H1 (cell line): Measurements from ENCODE around the gene FASTK. TPM values are rescaled to one million over a fixed set of nuclear protein-coding genes. Genes with fewer than 3 reads are reported as not detected.

ENCODE experiments used
- CTCF ChIA-PET: fragments of 300-600 bp; sonication (Branson Sonifier 250); formaldehyde crosslinking; loops from one replicate; lab custom pipeline; 2021; ENCODE audit not compliant: partially characterized antibody; lab: Charles Lee
- POLR2A ChIA-PET: fragments of 300-600 bp; sonication (Branson Sonifier 250); formaldehyde crosslinking; loops from one replicate; lab custom pipeline; 2021; ENCODE audit warnings: inconsistent platforms; ENCODE audit not compliant: partially characterized antibody; lab: Charles Lee
- DNase-seq, 2 experiments: peaks; one replicate each; pipeline versions ENCODE4 v3.0.0 to v3.0.0-alpha.2; 2010 to 2022; ENCODE audit warnings: low spot score in 2 of 2, low read depth in 1 of 2, mixed read lengths in 1 of 2
- FAIRE-seq: peaks from 2 replicates; lab custom pipeline; 2011; peaks lifted over from hg19 to GRCh38; lab: Jason Lieb, UNC
- H2AFZ ChIP-seq: 2 replicates; pipeline ENCODE4 v1.8.1; 2012; ENCODE audit warnings: low read length, inconsistent platforms
- H2AK5ac ChIP-seq: 2 replicates; pipeline ENCODE4 v1.6.1; 2013; ENCODE audit warnings: low read depth, low read length
- H2BK120ac ChIP-seq: replicated peaks from 2 replicates; pipeline ENCODE3; 2013; ENCODE audit warnings: low read depth, low read length, inconsistent platforms
- H2BK12ac ChIP-seq: 2 replicates; pipeline ENCODE4 v1.6.1; 2013; ENCODE audit warnings: low read depth, low read length
- H2BK15ac ChIP-seq: 2 replicates; pipeline ENCODE4 v1.6.1; 2013; ENCODE audit warnings: low read length
- H2BK20ac ChIP-seq: 2 replicates; pipeline ENCODE4 v1.6.1; 2013; ENCODE audit warnings: low read length
- H2BK5ac ChIP-seq: 2 replicates; pipeline ENCODE4 v1.6.1; 2013; ENCODE audit warnings: low read depth, low read length
- H3K14ac ChIP-seq: 2 replicates; pipeline ENCODE4 v1.6.1; 2013; ENCODE audit warnings: inconsistent platforms; ENCODE audit not compliant: insufficient read length
- H3K18ac ChIP-seq: 2 replicates; pipeline ENCODE4 v1.6.1; 2013; ENCODE audit warnings: low read length; ENCODE audit errors: extremely low read depth
- H3K23ac ChIP-seq: 2 replicates; pipeline ENCODE4 v1.6.1; 2013; ENCODE audit warnings: inconsistent platforms; ENCODE audit not compliant: insufficient read length
- H3K23me2 ChIP-seq: 2 replicates; pipeline ENCODE4 v1.6.1; 2013; ENCODE audit warnings: low read depth, low read length
- H3K27ac ChIP-seq: 2 replicates; pipeline ENCODE4 v1.6.1; 2011; ENCODE audit warnings: low read depth, low read length, inconsistent platforms
- H3K27me3 ChIP-seq, 4 experiments: replicated peaks in 1 of 4; 1 replicate in 1 of 4; 2 replicates in 3 of 4; pipeline versions ENCODE4 v1.6.1 to v1.8.1; 2011 to 2013; ENCODE audit warnings: low read length in 3 of 4, mild to moderate bottlenecking in 3 of 4, inconsistent platforms in 2 of 4, mixed read lengths in 2 of 4, moderate library complexity in 1 of 4; ENCODE audit not compliant: control insufficient read depth in 3 of 4, insufficient read depth in 3 of 4; ENCODE audit errors: extremely low read depth in 1 of 4
- H3K36me3 ChIP-seq, 4 experiments: 2 replicates each; pipeline versions ENCODE4 v1.6.1 to v1.8.1; 2011 to 2013; ENCODE audit warnings: mild to moderate bottlenecking in 4 of 4, low read length in 3 of 4, moderate library complexity in 2 of 4, control low read depth in 1 of 4, inconsistent platforms in 1 of 4; ENCODE audit not compliant: insufficient read depth in 4 of 4, control insufficient read depth in 2 of 4
- H3K4ac ChIP-seq: replicated peaks from 2 replicates; pipeline ENCODE3; 2013; ENCODE audit warnings: low read length, low read depth, mixed read lengths, inconsistent platforms; ENCODE audit not compliant: insufficient read length
- H3K4me1 ChIP-seq, 4 experiments: replicated peaks in 1 of 4; 1 replicate in 1 of 4; 2 replicates in 3 of 4; pipeline versions ENCODE4 v1.6.1 to v1.8.1; 2011 to 2013; ENCODE audit warnings: low read length in 3 of 4, inconsistent platforms in 2 of 4, mixed read lengths in 1 of 4; ENCODE audit not compliant: insufficient read depth in 4 of 4, control insufficient read depth in 3 of 4
- H3K4me2 ChIP-seq, 2 experiments: 2 replicates each; pipeline versions ENCODE4 v1.6.1 to v1.8.1; 2011 to 2013; ENCODE audit warnings: low read depth in 2 of 2, low read length in 2 of 2, control low read depth in 1 of 2, inconsistent platforms in 1 of 2, mild to moderate bottlenecking in 1 of 2; ENCODE audit not compliant: insufficient read depth in 1 of 2
- H3K4me3 ChIP-seq, 4 experiments: fragments of 200-600, 300-600 bp in 1 of 4; sonication (generic), shearing (Covaris generic), sonication (Bioruptor Twin) in 1 of 4; 2 replicates each; pipeline versions ENCODE4 v1.5.1 to v1.8.1; 2011 to 2016; ENCODE audit warnings: low read length in 4 of 4, low read depth in 3 of 4, control low read depth in 2 of 4, inconsistent platforms in 2 of 4, mild to moderate bottlenecking in 2 of 4, mixed read lengths in 1 of 4, moderate library complexity in 1 of 4; ENCODE audit not compliant: insufficient read depth in 2 of 4; ENCODE audit errors: extremely low read depth in 1 of 4
- H3K56ac ChIP-seq: replicated peaks from 2 replicates; pipeline ENCODE3; 2013; ENCODE audit warnings: low read depth, mild to moderate bottlenecking, mixed read lengths, low read length, inconsistent platforms; ENCODE audit not compliant: insufficient read length
- H3K79me1 ChIP-seq: 2 replicates; pipeline ENCODE4 v1.6.1; 2013; ENCODE audit warnings: low read depth, low read length, control low read depth
- H3K79me2 ChIP-seq, 2 experiments: 2 replicates each; pipeline versions ENCODE4 v1.6.1 to v1.8.1; 2012 to 2013; ENCODE audit warnings: low read length in 2 of 2, mild to moderate bottlenecking in 2 of 2, inconsistent platforms in 1 of 2; ENCODE audit not compliant: insufficient read depth in 2 of 2, control insufficient read depth in 1 of 2
- H3K9ac ChIP-seq, 4 experiments: replicated peaks in 1 of 4; 1 replicate in 1 of 4; 2 replicates in 3 of 4; pipeline versions ENCODE4 v1.6.1 to v1.8.1; 2011 to 2013; ENCODE audit warnings: low read depth in 3 of 4, low read length in 3 of 4, control low read depth in 2 of 4, mild to moderate bottlenecking in 2 of 4, moderate library complexity in 2 of 4, inconsistent platforms in 1 of 4; ENCODE audit errors: extremely low read depth in 1 of 4
- H3K9me3 ChIP-seq, 2 experiments: 2 replicates each; pipeline versions ENCODE4 v1.6.1 to v1.8.1; 2012 to 2013; ENCODE audit warnings: mild to moderate bottlenecking in 2 of 2, moderate library complexity in 2 of 2, control low read depth in 1 of 2, inconsistent platforms in 1 of 2, low read depth in 1 of 2, low read length in 1 of 2, mixed read lengths in 1 of 2; ENCODE audit not compliant: insufficient read depth in 2 of 2
- H4K20me1 ChIP-seq, 2 experiments: replicated peaks in 1 of 2; 2 replicates each; pipeline versions ENCODE3 to v1.8.1; 2011 to 2013; ENCODE audit warnings: inconsistent platforms in 2 of 2, low read length in 2 of 2, mild to moderate bottlenecking in 1 of 2; ENCODE audit not compliant: insufficient read depth in 2 of 2, control insufficient read depth in 1 of 2
- H4K5ac ChIP-seq: 2 replicates; pipeline ENCODE4 v1.6.1; 2013; ENCODE audit warnings: low read length, low read depth, mixed read lengths, inconsistent platforms; ENCODE audit not compliant: insufficient read length
- H4K8ac ChIP-seq: 2 replicates; pipeline ENCODE4 v1.8.0; 2013; ENCODE audit warnings: mild to moderate bottlenecking, moderate library complexity, low read length, inconsistent platforms; ENCODE audit not compliant: insufficient read depth; ENCODE audit errors: extremely low read depth
- H4K91ac ChIP-seq: replicated peaks from 2 replicates; pipeline ENCODE3; 2013; ENCODE audit warnings: low read length, mixed read lengths, inconsistent platforms; ENCODE audit not compliant: insufficient read length
- ASH2L ChIP-seq: fragments of 200-600, 300-600 bp; sonication (generic); IDR thresholded peaks from one replicate; pipeline ENCODE4 v1.7.1; 2017; ENCODE audit warnings: low read length
- CEBPB ChIP-seq: IDR thresholded peaks from 2 replicates; pipeline ENCODE4 v1.6.1; 2012; ENCODE audit warnings: low read depth, low read length
- EGR1 ChIP-seq: IDR thresholded peaks from 2 replicates; pipeline ENCODE4 v1.6.1; 2011; ENCODE audit warnings: low read depth, low read length, borderline replicate concordance
- KDM4A ChIP-seq: IDR thresholded peaks from one replicate; pipeline ENCODE4 v1.7.1; 2012; ENCODE audit warnings: low read depth, mild to moderate bottlenecking, moderate library complexity, low read length, inconsistent platforms; ENCODE audit not compliant: severe bottlenecking
- POU5F1 ChIP-seq: IDR thresholded peaks from 2 replicates; pipeline ENCODE4 v1.6.1; 2011; ENCODE audit warnings: low read depth, mild to moderate bottlenecking, low read length, moderate library complexity
- SUZ12 ChIP-seq: fragments of 200-600 bp; sonication (generic); IDR thresholded peaks from 2 replicates; pipeline ENCODE4 v1.6.1; 2012; ENCODE audit warnings: mild to moderate bottlenecking, inconsistent platforms, low read length, moderate library complexity, mixed read lengths
- TAF7 ChIP-seq: optimal IDR thresholded peaks from 2 replicates; pipeline ENCODE3; 2011; ENCODE audit warnings: low read depth, mild to moderate bottlenecking, inconsistent platforms, low read length, moderate library complexity, borderline replicate concordance
- TCF12 ChIP-seq: IDR thresholded peaks from 2 replicates; pipeline ENCODE4 v1.6.1; 2011; ENCODE audit warnings: low read depth, mild to moderate bottlenecking, low read length
- TEAD4 ChIP-seq: IDR thresholded peaks from 2 replicates; pipeline ENCODE4 v1.6.1; 2012; ENCODE audit warnings: low read depth, low read length, inconsistent platforms, mixed read lengths
- WGBS, 2 experiments: shearing (Covaris generic) in 1 of 2; methylation state at CpG; one replicate each; pipeline versions ENCODE4 v1.1.6 to v1.1.7; 2013 to 2015; ENCODE audit warnings: low lambda C conversion rate in 2 of 2, mixed read lengths in 2 of 2, inconsistent platforms in 1 of 2, low coverage in 1 of 2, missing lambda C conversion rate in 1 of 2; ENCODE audit not compliant: insufficient replicate concordance in 2 of 2, insufficient coverage in 1 of 2, insufficient read length in 1 of 2; ENCODE audit errors: extremely low coverage in 1 of 2, missing lambda C conversion rate in 1 of 2; 5-methylcytosine and 5-hydroxymethylcytosine counted together
- polyA plus RNA-seq, 7 experiments: library from polyadenylated mRNA; depleted of rRNA in 3 of 7; stranded (reverse) in 5 of 7; unstranded in 2 of 7; fragments of >200 nt in 5 of 7; fragments of 200-250 nt in 2 of 7; gene quantifications; 1 replicate in 5 of 7; 2 replicates in 1 of 7; 4 replicates in 1 of 7; pipeline versions ENCODE4 v1.2.1 to v1.2.3, GENCODE V29; 2011 to 2013; ENCODE audit warnings: missing spikeins in 2 of 7, mixed read lengths in 2 of 7
- total RNA-seq: library from RNA; stranded (reverse); fragmentation: NEBNext Ultra II Directional; extraction: Animal tissue kit (Norgen Biotek cat#: 25700); gene quantifications from 2 replicates; pipeline ENCODE4 v1.2.1, GENCODE V29; 2021
- TF ChIP-seq, protein P1 (sequence below): IDR thresholded peaks from 2 replicates; pipeline ENCODE4 v1.6.1; 2012; ENCODE audit warnings: inconsistent platforms
- TF ChIP-seq, protein P2 (sequence below): IDR thresholded peaks from 2 replicates; pipeline ENCODE4 v1.6.1; 2012; ENCODE audit warnings: inconsistent platforms

Gene FASTK
- total and polyA plus RNA-seq, 2 of the 8 experiments (the other 6 are each of a cell fraction or from before 2014, with no cell fraction given) = 39.4 to 84.0 TPM

DNA sequence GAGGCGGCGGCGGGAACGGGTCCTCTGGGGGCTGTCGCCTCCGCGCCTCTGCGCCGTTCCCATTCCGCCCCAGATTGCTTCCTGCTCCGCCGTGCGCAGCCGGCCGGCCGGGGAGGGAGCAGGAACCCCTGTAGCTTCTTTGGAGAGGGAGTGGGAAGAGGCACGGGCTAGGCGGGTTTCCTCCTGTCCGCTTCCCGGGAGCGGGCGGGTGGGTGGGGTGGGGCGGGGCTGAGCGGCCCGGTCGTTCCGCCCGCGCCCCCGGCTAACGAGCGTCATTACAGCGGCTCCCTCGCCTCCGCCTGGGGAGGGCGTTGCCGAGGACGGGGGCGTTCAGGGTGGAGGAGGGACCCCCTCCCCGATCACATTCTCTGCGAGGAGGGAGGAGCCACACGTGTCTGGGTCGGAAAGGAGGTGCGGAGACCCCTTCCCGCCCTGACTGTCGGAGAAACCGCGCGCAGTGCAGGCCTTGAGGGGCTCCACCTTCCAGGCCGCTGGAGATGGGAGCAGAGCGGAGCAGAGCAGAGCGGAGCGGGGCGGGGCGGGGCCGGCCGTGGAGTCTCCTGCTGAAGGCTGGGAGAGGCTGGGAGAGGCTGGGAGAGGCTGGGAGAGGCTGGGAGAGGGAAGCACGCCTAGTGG, 45.4 kb upstream of the FASTK start:
- Histone ChIP-seq H4K20me1 (peaks cover 10 to 30% of the 10 kb centered on the region in 2 experiments), H3K9ac (peak overlapping the region in 1 of 4 experiments; percentile 4; a peak in 1 of 7 replicates)
- FAIRE-seq = no peak
- TF ChIP-seq EGR1 (peak; percentile 3; the same call in 1 of the 2 replicates), TCF12 (no peak), CEBPB (no peak), TAF7 (no peak), SUZ12 (0 out of 2 replicates have a peak, but pooled peaks have one; percentile 30), KDM4A (peak; percentile 41), ASH2L (peak; percentile 1), TEAD4 (no peak), POU5F1 (no peak)
- TF ChIP-seq, protein P1, sequence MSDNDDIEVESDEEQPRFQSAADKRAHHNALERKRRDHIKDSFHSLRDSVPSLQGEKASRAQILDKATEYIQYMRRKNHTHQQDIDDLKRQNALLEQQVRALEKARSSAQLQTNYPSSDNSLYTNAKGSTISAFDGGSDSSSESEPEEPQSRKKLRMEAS = peak; percentile 81
- TF ChIP-seq, protein P2, sequence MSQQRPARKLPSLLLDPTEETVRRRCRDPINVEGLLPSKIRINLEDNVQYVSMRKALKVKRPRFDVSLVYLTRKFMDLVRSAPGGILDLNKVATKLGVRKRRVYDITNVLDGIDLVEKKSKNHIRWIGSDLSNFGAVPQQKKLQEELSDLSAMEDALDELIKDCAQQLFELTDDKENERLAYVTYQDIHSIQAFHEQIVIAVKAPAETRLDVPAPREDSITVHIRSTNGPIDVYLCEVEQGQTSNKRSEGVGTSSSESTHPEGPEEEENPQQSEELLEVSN = peak; percentile 90

More for the DNA sequence above, 45.4 kb upstream of the FASTK start:
- Histone ChIP-seq H2BK120ac (no peak overlapping the region), H3K79me2 (no peaks in the 10 kb centered on the region), H3K18ac (peak overlapping the region; percentile 60; the same call in 1 of the 2 replicates), H3K56ac (peak overlapping the region; percentile 36), H4K8ac (no peak overlapping the region; the same call in 1 of the 2 replicates), H3K79me1 (no peaks in the 10 kb centered on the region), H2BK20ac (no peak overlapping the region), H3K27me3 (peaks cover 0 to 13% (median 4%) of the 10 kb centered on the region in 4 experiments; a peak in 5 of 7 replicates), H3K14ac (no peak overlapping the region), H3K4me3 (peak overlapping the region; percentile 29 to 75 (median 48)), H2AK5ac (no peak overlapping the region), H3K4me2 (peak overlapping the region; percentile 47 to 92), H2BK5ac (no peak overlapping the region; the same call in 1 of the 2 replicates), H2AFZ (no peak overlapping the region), H3K36me3 (peaks cover 0 to 16% (median 0%) of the 10 kb centered on the region in 4 experiments; a peak in 2 of 8 replicates), H2BK12ac (no peak overlapping the region), H3K4me1 (peaks cover 0 to 22% (median 7%) of the 10 kb centered on the region in 4 experiments; a peak in 6 of 7 replicates), H3K23me2 (peaks cover 5% of the 10 kb centered on the region; the same call in 1 of the 2 replicates), H3K27ac (no peak overlapping the region), H3K23ac (no peak overlapping the region), H4K5ac (peak overlapping the region; percentile 4), H3K4ac (no peak overlapping the region), H2BK15ac (no peak overlapping the region), H4K91ac (no peak overlapping the region), H3K9me3 (no peaks in the 10 kb centered on the region)
- CTCF ChIA-PET = interaction anchor here (0.6 to 11.7 kb wide), 16 partner anchors 10 to 126 kb away, joined by 3 to 197 read pairs (median 4); partner anchors contain the start of genes ABCF2 and GBX1
- POLR2A ChIA-PET = interaction anchor here (0.6 to 2.0 kb wide), 9 partner anchors 9 to 51 kb away, joined by 3 to 7 read pairs (median 4); no protein-coding TSS in a partner anchor
- 1% methylated on average over 33 of the region's 58 CpGs; no CpG with 5 or more reads in 1 of the 2 experiments for WGBS, 2 experiments
- peak in 1 of 2 experiments; percentile 82 for DNase-seq
